AML-193 (cell line): ENCODE results near the gene IGSF6.
"Not testable (repeated sequence)": the region's sequence is repeated elsewhere in the genome, so short reads cannot be mapped to it uniquely, and the experiment has no call there.

Experiments used
- DNase-seq, 2 experiments: peaks; one replicate each; lab custom pipeline; 2025; lab: John Stamatoyannopoulos, UW

The IGSF6 gene

GRCh38 chr16:21652453-21652852 lies at the start of gene IGSF6:
TSS of gene IGSF6 (minus strand) at chr16:21652608. CDS start at chr16:21652598, 10 bp downstream.
- peak; percentile 21 to 36 for DNase-seq

DNA sequence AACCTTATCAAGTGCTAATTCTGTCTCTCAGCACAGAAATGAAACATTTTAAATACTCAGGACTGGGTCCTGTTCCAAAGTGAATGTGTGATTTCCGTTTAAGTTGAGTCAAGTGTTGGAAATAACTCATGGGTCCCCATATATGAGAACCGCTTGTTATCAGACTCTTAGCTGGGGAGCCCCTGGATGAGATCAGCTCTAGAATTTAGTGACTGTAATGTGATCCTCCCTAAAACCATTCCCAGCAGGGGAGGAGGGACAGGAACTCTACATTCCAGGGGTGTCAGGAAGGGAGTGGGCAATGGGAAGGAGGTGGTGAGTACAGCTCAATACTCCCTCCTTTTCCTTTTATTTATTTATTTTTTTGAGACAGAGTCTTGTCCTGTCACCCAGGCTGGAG lies 48.9 kb upstream of the IGSF6 start:
- DNase-seq: no peak

- DNase-seq: no peak
Observed at GRCh38 chr16:21698169-21699032, 46.0 kb upstream of the IGSF6 start.

GRCh38 chr16:21697032-21697431 lies 44.6 kb upstream of the IGSF6 start:
- no peak for DNase-seq

DNA sequence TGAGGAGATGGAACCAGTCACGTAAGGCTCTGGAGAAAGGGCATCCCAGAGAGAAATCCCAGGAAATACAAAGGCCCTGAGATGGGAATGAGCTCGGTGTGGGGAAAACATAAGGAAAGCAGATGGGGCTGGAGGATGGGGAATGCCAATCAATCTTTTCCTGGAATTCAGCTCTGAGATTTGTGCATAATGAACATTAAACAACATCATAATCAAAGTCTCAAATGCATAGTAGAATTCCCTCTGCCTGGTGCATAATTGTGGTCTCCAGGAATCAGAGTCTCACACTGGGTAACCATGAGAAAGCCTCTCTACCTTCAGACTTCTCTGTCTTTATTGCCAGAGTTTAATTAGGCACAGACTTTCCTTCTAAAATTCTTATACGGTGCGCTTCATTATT lies 42.2 kb upstream of the IGSF6 start:
- DNase-seq: no peak

- not testable (repeated sequence) for DNase-seq
Observed at GRCh38 chr16:21690967-21691366, 38.6 kb upstream of the IGSF6 start.

GRCh38 chr16:21689107-21689506 lies 36.7 kb upstream of the IGSF6 start:
- DNase-seq: no peak

GRCh38 chr16:21685034-21685455 lies 32.6 kb upstream of the IGSF6 start:
- DNase-seq: no peak

- peak in 1 of 2 experiments; percentile 7 for DNase-seq
Observed at GRCh38 chr16:21684199-21684598, 31.8 kb upstream of the IGSF6 start.

DNA sequence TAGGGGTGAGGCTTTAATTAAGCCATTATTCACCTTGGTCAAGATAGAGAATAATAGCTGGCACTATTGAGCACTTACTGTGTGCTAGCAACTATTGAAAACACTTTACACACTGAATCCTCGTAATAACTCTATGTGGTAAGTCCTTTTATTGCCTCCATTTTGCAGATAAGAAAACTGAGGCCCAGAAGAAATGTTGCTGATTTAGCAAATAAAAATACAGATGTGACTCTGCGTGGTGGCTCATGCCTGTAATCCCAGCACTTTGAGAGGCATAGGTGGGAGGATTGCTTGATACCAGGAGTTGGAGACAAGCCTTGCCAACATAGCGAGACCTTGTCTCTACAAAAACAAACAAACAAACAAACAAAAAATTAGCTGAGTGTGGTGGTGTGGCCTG lies 30.8 kb upstream of the IGSF6 start:
- no peak for DNase-seq

DNA sequence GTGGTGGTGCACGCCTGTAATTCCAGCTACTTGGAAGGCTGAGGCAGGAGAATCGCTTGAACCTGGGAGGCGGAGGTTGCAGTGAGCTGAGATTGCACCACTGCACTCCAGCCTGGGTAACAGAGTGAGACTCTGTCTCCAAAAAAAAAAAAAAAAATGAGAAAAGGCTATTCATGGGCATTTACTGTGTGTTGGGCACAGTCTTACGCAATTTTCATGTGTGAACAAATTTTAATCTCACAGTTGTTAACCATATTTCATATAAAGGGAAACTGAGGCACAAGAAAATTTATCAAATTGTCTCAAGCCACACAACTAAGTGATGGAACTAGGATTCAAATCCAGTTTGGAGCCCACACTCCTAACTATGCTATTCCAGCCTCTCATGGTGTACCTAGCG lies 28.3 kb upstream of the IGSF6 start:
- DNase-seq: not testable (repeated sequence)

DNA sequence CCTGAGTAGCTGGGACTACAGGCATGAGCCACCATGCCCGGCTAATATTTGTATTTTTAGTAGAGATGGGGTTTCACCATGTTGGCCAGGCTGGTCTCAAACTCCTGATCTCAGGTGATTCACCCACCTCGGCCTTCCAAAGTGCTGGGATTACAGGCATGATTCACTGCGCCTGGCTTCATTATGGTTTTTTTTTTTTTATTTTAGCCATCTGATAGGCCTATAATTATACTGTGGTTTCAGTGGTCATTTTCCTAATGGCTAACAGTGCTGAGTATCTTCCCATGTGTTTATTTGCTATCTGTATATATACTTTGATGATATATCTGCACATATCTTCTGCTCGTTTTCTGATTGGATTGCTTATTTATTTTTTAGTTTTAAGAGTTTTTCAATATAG lies 22.0 kb upstream of the IGSF6 start:
- DNase-seq: not testable (repeated sequence)

- no peak for DNase-seq
Observed at GRCh38 chr16:21673469-21673868, 21.1 kb upstream of the IGSF6 start.

DNA sequence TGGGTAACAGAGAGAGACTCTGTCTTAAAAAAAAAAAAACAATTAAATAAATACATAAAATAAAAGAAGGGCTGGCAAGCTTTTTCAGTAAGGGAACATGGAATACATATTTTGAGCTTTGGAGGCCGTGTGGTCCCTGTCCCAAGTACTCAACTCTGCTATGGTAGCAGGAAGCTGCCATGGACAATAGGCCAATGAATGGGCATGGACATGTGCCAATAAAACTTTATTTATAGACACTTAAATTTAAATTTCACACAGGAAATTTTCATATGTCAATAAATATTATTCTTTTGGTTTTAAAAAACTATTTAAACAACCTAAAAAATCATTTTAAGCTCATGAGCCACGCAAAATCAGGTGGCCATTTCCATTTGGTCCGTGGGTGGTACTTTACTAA lies 15.2 kb upstream of the IGSF6 start:
- DNase-seq: no peak

DNA sequence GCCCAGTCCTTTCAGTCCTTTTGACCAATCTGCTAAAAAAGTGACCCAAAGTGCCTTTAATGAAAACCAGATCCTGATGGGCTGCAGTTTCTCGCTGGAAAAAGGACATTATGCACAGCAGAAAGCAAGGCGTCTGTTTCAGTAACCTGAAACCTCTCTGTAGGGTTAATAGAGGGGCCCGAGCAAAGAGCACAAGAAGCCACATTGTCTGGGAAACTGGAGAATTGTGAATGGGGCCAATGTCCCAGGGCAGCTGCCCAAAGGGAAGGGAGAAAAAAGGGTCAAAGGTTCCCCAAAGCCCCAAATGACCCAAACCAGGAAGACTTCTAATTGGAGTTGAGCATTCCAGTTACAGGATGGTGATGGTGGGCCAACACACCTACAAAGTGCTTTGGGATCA lies 14.4 kb upstream of the IGSF6 start:
- no peak for DNase-seq

DNA sequence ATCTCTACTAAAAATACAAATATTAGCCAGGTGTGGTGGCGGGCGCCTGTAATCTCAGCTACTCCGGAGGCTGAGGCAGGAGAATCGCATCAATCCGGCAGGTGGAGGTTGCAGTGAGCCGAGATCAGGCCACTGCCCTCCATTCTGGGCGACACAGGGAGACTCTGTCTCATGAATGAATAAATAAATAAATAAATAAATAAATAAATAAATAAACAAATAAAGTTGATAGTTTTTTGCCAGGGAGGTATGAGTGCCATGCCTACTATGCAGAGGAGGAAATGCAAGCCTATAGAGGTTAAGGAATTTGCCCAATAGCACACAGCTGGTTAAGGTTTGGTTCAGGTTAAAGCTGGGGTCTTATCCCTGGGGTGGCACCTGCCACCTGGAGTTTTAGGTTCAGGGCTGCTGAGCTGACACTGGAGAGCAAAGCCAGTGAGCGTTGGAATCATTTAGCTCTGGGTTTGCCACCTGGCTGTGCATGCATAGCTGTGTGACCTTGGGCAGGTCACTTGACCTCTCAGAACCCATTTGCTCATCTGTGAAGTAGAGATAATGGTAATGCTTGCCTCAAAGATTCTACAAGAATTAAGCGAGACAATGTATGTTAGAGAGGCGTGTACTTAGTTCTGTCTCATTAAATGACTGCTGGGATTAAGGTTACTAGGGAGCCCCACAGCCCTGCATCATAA lies 12.5 kb upstream of the IGSF6 start:
- DNase-seq: no peak

DNA sequence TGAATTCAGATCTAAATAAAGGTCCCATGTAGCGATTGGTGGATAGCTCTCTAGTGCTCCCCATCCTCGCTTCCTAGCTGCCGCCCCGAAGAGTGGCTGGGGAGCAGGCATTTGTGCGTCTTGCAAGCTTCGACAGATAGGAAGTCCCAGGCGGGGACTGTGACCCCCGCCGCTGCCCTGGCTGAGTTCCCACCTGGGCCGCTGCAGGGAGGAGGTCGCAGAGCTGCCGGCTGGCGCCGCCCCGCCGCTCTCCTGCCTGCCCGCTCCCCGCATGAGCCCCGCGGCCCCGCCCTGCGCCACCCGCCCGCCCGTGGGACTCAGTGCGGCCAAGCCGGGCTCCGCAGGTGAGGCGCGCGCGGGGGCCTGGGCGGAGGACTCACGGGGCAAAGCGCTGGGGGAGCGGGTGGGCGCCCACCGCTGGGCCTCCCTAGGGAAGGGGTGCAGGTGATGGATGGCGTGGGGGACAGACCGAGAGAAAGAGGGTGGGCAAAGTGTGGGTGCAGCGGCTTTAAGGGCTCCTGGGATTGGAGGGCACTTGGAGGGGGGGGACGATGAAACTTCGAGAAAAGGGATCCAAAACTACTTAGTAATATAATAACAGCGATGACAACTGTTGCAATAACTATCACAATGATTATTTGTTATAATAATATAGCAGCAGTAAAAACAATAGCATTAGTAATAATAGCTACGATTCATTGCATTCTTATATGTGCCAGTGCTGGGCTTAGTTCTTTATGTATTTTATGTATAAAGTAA lies 11.7 kb upstream of the IGSF6 start, which contains the start of gene OTOA:
OTOA (plus strand) TSS at position 80 of the 759 bp plus-strand sequence. CDS start 14,547 bp downstream, outside the sequence.
- DNase-seq: no peak

GRCh38 chr16:21659124-21659523 lies 6.7 kb upstream of the IGSF6 start:
- no peak for DNase-seq

DNA sequence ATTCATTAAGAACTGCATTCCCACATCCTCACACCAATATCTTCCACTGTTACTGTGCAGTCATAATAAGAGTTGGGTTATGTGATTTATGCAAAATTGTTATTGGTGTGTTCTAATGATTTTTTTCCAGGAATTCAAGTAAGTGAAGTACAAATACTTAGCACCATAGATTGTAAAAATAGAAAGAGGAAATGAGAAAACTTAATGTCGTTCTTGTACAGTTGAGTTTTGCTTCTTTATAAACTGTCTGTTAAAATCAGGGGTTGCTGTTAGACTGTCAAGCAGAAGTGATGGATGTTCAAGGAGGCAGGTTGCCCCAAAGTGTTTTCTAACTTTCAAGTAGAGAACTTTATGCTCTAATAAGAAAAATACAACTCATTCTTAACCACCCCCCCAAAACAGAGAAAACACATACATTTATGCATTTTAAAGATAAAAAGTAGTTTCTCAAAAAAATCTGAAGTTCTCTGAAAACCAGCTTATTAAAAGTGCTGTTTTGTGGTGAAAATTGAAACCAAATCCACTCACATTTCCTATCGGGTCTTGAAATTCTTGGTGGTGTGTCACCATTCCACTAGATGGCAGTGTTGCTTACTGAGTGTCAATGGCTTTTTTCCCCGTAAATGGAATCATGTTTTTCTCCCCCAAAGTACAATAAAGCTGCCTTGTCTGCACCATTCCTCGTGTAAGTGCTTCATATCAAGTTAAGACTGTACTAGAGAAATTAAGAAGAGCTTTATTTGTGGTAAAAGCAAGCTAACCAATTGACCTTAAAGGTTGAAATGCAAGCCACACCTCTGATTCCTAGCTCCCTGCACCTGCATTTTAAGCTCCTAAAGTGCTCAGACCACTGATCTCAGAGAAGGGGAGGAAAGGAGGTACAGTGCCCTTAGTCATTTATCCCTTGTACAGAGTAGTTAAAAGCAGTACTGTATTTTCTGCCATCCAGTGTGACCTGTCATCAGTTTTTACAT lies 4.7 kb upstream of the IGSF6 start:
- DNase-seq: peak; percentile 40 to 41

DNA sequence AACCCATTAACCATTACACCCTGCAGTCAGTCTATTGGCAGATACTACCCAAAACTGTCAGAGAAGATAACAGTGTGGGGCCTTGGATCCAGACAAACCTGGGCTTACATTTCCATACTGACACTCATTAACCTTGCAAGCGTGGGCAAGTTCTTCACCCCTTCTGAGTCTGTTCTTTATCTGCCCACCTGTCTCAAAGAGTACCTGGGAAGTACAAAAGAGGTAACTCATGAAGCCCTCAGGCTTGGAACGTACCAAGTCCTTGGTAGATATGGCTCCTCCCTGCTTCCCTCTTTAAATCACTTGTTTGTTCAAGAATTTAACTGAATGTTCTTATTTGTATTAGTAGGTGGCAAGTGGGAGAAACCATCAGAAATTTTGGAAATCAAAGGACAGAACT lies 2.5 kb upstream of the IGSF6 start:
- no peak for DNase-seq

DNA sequence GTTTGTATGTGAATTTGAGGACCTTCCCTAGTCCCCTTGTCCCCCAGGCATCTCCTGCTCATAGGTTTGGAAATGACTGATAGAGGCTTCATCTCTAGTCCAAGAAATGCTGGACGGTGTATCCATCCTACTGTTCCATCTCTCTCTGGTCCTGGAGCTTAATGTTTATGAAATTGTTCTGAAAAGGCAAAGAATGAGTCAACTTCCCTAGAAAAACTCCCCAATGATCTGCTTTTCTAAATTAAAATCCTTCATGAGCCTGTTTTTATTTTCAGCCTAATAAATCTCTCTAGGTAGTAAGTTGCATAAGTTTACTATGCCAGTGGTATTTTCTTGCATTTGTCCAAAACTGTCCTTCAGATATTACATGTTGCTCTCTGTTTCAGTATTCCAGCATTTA lies 2.1 kb upstream of the IGSF6 start:
- no peak for DNase-seq
